ENCODE results near the gene TPPP. TPM values are rescaled to one million over a fixed set of nuclear protein-coding genes. Genes with fewer than 3 reads are reported as not detected.

Gene TPPP
- total and polyA plus RNA-seq, 7 donors, result 0.60 to 15.5 (median 7.1) TPM

DNA sequence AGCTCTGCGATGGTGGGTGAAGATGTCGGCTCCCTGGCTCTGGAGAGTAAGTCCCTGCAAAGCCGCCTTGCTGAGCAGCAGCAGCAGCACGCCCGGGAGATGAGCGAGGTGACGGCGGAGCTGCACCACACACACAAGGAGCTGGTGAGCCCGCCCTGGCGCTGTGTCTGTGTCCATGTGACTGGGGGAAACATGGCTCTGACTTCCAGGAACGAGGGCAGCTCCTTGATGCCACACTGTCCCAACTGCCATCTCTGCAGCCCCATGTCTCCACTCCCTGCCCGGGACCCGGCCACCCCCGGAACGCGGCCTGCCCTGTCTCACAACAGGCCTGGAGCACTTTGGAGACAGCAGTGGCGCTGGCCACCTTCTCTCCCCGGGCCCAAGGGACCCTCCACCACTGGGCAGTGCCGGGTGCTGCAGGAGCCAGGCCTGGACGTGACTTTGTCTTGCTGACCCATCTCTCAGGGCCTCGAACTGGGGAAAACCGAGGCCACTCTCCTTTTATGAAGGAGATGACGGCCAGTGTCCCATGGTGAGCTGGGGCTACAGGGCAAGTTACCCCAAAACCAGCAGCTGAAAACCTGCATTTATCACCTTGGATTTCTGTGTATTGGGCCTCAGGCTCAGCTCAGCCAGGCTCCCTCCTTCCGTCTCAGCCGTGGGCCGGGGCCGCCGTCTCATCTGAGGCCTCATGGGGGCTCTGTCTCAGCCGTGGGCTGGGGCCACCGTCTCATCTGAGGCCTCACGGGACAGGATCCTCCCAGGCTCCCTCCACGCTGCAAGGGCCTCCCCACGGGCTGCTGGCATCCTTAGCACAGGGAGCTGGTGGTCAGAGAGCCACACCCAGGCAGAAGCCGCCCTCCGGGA lies 52.5 kb downstream of the TPPP start:
- no peaks in the 10 kb centered on the region for H3K9me3 ChIP-seq
- no peaks in the 10 kb centered on the region for H3K4me1 ChIP-seq
- TF ChIP-seq, protein P1, sequence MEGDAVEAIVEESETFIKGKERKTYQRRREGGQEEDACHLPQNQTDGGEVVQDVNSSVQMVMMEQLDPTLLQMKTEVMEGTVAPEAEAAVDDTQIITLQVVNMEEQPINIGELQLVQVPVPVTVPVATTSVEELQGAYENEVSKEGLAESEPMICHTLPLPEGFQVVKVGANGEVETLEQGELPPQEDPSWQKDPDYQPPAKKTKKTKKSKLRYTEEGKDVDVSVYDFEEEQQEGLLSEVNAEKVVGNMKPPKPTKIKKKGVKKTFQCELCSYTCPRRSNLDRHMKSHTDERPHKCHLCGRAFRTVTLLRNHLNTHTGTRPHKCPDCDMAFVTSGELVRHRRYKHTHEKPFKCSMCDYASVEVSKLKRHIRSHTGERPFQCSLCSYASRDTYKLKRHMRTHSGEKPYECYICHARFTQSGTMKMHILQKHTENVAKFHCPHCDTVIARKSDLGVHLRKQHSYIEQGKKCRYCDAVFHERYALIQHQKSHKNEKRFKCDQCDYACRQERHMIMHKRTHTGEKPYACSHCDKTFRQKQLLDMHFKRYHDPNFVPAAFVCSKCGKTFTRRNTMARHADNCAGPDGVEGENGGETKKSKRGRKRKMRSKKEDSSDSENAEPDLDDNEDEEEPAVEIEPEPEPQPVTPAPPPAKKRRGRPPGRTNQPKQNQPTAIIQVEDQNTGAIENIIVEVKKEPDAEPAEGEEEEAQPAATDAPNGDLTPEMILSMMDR (IDR thresholded peaks at IDR 0.05), result no peak
- TF ChIP-seq EP300 (IDR thresholded peaks at IDR 0.05) (no peak), POLR2AphosphoS5 (IDR thresholded peaks at IDR 0.05) (no peak), POLR2A (IDR thresholded peaks at IDR 0.05) (no peak)
- H3K27me3 ChIP-seq, result no peaks in the 10 kb centered on the region
- peaks cover 0 to 45% (median 9%) of the 10 kb centered on the region in 4 donors for H3K36me3 ChIP-seq
- no peak overlapping the region for H3K4me3 ChIP-seq
- no peak overlapping the region for H3K27ac ChIP-seq
- WGBS, 2 donors, result 93 to 94% methylated on average over 35 of the region's 35 CpGs
- intact Hi-C loops (cut with DNase I), result no loop called here
- no peak for DNase-seq

DNA sequence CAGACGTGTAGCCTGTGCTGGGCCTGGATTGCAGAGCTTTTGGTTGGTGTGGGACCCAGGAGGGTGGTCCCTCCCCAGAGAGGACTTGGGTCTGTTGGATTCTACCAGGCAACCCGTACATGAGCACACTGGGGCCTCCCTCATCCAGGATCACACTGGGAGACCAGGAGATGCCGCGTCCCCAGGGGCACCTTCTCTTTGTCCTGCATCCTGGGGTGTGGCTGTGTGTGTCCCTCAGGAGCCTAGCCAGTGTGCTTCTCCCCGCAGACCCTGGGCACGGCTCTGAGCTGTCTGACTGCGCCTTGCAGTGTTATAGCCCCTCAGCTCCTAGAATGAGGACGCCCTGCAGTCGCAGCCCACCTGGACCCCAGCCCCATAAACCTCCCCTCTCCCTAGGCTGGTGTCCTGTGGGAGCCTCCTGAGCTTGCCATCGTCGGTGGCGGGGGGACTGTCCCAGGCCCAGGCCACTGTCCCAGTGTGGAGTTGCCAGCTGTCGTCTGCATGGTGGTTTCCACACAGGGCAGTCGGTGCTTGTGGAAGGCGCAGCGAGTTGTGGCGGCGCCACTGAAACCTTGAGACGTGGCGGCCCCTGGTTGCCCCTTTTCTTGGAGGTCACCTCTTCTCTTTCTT lies 53.5 kb downstream of the TPPP start:
- H3K4me1 ChIP-seq, result no peaks in the 10 kb centered on the region
- H3K27ac ChIP-seq, result no peak overlapping the region
- DNase-seq, result no peak
- no peak overlapping the region for H3K4me3 ChIP-seq
- H3K9me3 ChIP-seq, result no peaks in the 10 kb centered on the region
- TF ChIP-seq EP300 (IDR thresholded peaks at IDR 0.05) (no peak), POLR2AphosphoS5 (IDR thresholded peaks at IDR 0.05) (no peak), POLR2A (IDR thresholded peaks at IDR 0.05) (no peak)
- TF ChIP-seq, protein P1 (IDR thresholded peaks at IDR 0.05), result no peak
- intact Hi-C loops (cut with DNase I), result no loop called here
- no peaks in the 10 kb centered on the region for H3K27me3 ChIP-seq
- H3K36me3 ChIP-seq, result peaks cover 0 to 54% (median 12%) of the 10 kb centered on the region in 4 donors
- WGBS, 2 donors, result 95 to 97% methylated on average over 20 of the region's 20 CpGs

DNA sequence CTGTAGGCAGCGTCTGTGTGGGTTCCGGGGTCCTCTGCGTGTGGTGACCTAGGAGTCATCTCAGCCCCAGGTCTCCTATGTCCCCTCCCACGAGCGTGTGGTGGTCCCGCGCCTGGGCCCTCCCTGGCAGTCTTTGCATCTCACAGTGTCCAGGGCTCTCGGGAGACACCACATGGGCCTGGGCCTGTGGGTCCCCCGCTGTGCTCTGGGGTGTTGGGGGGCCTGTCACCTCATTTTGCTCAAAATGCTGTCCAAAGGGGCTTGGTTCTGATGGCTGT lies 54.0 kb downstream of the TPPP start:
- H3K36me3 ChIP-seq, result peaks cover 0 to 58% (median 10%) of the 10 kb centered on the region in 4 donors
- TF ChIP-seq, protein P1 (IDR thresholded peaks at IDR 0.05), result no peak
- TF ChIP-seq POLR2A (IDR thresholded peaks at IDR 0.05) (no peak), EP300 (IDR thresholded peaks at IDR 0.05) (no peak), POLR2AphosphoS5 (IDR thresholded peaks at IDR 0.05) (no peak)
- no peak overlapping the region for H3K27ac ChIP-seq
- no peaks in the 10 kb centered on the region for H3K27me3 ChIP-seq
- 95 to 96% methylated on average over 9 of the region's 9 CpGs for WGBS, 2 donors
- intact Hi-C loops (cut with DNase I), result no loop called here
- H3K9me3 ChIP-seq, result no peaks in the 10 kb centered on the region
- no peak overlapping the region for H3K4me3 ChIP-seq
- DNase-seq, result no peak
- no peaks in the 10 kb centered on the region for H3K4me1 ChIP-seq

DNA sequence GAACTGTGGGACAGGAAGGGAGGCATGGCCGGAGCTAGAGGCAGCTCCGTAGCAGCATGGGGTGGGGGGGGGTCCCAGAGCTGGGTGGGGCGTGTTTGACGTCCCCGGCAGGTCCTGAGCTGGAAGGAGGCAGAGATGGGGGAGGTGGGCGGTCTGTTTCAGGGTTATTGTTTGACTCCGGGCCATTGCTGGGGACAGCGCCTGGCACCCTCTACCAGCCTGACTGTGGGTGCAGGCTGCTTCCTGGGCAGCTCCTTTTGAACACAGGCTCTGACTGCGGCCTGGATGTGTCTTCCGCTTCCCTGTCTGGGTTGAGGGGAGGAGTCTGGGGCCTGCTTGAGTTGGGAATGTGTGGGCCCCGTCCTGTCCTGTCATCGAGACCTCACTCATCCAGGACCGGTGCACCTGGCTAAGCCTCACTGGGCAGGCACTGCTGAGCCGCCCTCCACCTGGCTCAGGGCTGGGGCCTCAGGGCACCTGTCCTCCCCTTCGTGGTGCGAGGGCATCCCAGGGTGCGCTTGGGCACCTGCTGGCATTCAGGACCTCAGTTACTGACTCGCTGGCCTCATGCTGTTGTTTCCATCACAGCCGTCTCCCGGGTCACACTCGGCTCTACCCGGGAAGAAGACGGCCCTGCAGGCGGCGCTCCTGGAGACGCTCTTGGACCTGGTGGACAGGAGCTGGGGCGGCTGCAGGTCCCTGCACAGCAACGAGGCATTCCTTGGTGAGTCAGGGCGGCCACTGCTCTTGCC lies 54.5 kb downstream of the TPPP start:
- DNase-seq, result no peak
- Histone ChIP-seq H3K4me1 (no peaks in the 10 kb centered on the region), H3K27me3 (no peaks in the 10 kb centered on the region), H3K36me3 (peaks cover 0 to 61% (median 10%) of the 10 kb centered on the region in 4 donors), H3K9me3 (no peaks in the 10 kb centered on the region), H3K27ac (no peak overlapping the region), H3K4me3 (no peak overlapping the region)
- intact Hi-C loops (cut with DNase I), result no loop called here
- TF ChIP-seq POLR2AphosphoS5 (IDR thresholded peaks at IDR 0.05) (no peak), EP300 (IDR thresholded peaks at IDR 0.05) (no peak), POLR2A (IDR thresholded peaks at IDR 0.05) (no peak)
- TF ChIP-seq, protein P1 (IDR thresholded peaks at IDR 0.05), result no peak
- WGBS, 2 donors, result 96% methylated on average over 29 of the region's 29 CpGs
